GM18519 (cell line): ENCODE measurements around the gene ZDHHC8.

ENCODE experiments used
- ATAC-seq: cut with Tn5 transposase; IDR thresholded peaks from one replicate; pipeline ENCODE4 v1.9.1; 2021; ENCODE audit warnings: mild to moderate bottlenecking, moderate library complexity; ENCODE audit not compliant: unreplicated experiment, low FRiP score

ZDHHC8 gene

GRCh38 chr22:20131597-20131858, at the start of gene ZDHHC8:
Gene ZDHHC8, plus strand, starts transcription at chr22:20131804. Its CDS starts 144 bp downstream, at chr22:20131948.
- ATAC-seq: no peak

- no peak for ATAC-seq
These were observed 48.3 kb upstream of the ZDHHC8 start for GRCh38 chr22:20083157-20083890.

- ATAC-seq: no peak
These were observed 47.6 kb upstream of the ZDHHC8 start for GRCh38 chr22:20083891-20084546.

GRCh38 chr22:20084547-20085413, 46.8 kb upstream of the ZDHHC8 start:
- no peak for ATAC-seq

GRCh38 chr22:20085651-20086050, 46.0 kb upstream of the ZDHHC8 start:
- no peak for ATAC-seq

- no peak for ATAC-seq
These were observed 45.5 kb upstream of the ZDHHC8 start for GRCh38 chr22:20086101-20086599.

- no peak for ATAC-seq
These were observed 44.8 kb upstream of the ZDHHC8 start for GRCh38 chr22:20086763-20087162.

GRCh38 chr22:20087319-20088262, 44.0 kb upstream of the ZDHHC8 start:
- no peak for ATAC-seq

GRCh38 chr22:20088263-20088648, 43.3 kb upstream of the ZDHHC8 start:
- ATAC-seq: no peak

- ATAC-seq: no peak
These were observed 42.2 kb upstream of the ZDHHC8 start for GRCh38 chr22:20089226-20089976.

- ATAC-seq: no peak
These were observed 41.5 kb upstream of the ZDHHC8 start for GRCh38 chr22:20089977-20090729.

- ATAC-seq: no peak
These were observed 40.8 kb upstream of the ZDHHC8 start for GRCh38 chr22:20090730-20091240.

GRCh38 chr22:20091690-20092476, 39.7 kb upstream of the ZDHHC8 start:
- ATAC-seq: no peak

- ATAC-seq: no peak
These were observed 39.1 kb upstream of the ZDHHC8 start for GRCh38 chr22:20092477-20092854.

- ATAC-seq: no peak
These were observed 38.0 kb upstream of the ZDHHC8 start for GRCh38 chr22:20093418-20094196.

GRCh38 chr22:20094197-20094807, 37.3 kb upstream of the ZDHHC8 start:
- no peak for ATAC-seq

GRCh38 chr22:20095521-20095920, 36.1 kb upstream of the ZDHHC8 start:
- no peak for ATAC-seq
